PC-3 (cell line): Measurements from ENCODE around the gene NUP160.

Source experiments
- CTCF ChIP-seq: fragments of 300-600 bp; sonication (generic); conservative IDR thresholded peaks from 2 replicates; pipeline ENCODE4 v1.5.1; 2017; ENCODE audit warnings: antibody characterized with exemption, low read depth, mild to moderate bottlenecking, low read length
- EZH2 ChIP-seq: fragments of 300-600 bp; sonication (generic); IDR thresholded peaks from one replicate; pipeline ENCODE4 v1.6.1; 2017; ENCODE audit warnings: antibody characterized with exemption, mild to moderate bottlenecking, low read length; ENCODE audit not compliant: unreplicated experiment

GRCh38 chr11:47756208-47756607, 91.9 kb downstream of the NUP160 start:
- no peak for TF ChIP-seq EZH2
- no peak for TF ChIP-seq CTCF
